ENCODE measurements around the gene STAMBPL1.

Gene STAMBPL1

GRCh38 chr10:88896372-88896993 is 16.4 kb downstream of the STAMBPL1 start:
- no peak for DNase-seq

GRCh38 chr10:88896994-88897853 is 17.2 kb downstream of the STAMBPL1 start:
- DNase-seq: peak; percentile 42

GRCh38 chr10:88898727-88899126 is 18.7 kb downstream of the STAMBPL1 start:
- no peak for DNase-seq

DNA sequence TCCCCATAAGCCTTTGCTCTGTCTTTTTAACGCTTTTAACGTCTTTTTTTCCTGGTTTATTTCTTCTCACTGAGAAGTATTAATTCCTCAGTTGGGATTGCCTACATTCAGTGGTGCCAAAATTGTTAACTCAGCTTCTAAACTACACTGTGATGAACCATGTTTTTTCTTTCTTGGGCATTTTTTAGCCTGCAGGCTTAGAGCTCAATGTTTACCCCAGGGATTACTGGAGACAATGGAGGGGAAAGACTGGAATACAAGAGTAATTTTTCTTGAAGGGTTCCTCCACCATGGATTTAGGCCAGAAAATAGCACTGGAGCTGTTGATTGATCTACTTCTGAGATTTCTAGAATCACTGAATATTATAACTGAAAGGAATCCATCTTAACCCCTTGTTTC is 19.8 kb downstream of the STAMBPL1 start:
- DNase-seq: no peak

DNA sequence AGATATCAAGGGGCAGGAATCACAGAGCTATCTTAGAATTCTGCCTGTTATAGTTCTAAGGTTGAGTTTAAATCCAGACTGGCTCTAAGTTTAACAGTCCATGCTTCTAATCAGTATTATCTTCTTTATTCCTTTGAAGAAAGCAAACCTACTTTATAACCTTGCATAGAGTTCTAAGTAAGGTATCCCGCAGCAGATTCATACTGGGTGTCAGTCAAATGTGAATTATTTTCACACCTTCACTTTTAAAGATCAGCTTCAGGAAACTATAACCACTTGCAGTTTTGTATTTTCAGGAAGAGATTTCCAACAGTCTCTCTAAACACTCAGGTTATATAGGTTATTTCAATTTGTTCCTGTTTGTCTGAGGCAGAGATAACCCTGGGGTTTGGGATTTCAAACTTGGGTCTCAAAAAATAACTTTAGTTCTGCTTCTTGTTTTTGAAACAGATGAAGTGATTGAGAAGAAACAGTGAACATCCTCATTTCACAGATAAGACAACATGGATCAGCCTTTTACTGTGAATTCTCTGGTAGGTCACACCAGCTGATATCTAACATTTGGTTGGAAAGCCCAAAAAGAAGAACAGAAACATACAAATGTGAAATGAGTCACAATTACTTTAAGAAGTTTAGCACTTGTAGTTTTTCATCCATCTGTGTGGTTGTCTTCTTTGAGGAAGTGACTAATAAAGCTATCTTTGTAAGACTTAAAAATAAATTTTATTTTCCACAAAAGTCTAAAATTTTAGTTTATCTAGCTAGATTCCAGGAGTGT is 21.4 kb downstream of the STAMBPL1 start:
- DNase-seq: no peak

- DNase-seq: no peak
Observed at GRCh38 chr10:88901984-88902789, 22.1 kb downstream of the STAMBPL1 start.

DNA sequence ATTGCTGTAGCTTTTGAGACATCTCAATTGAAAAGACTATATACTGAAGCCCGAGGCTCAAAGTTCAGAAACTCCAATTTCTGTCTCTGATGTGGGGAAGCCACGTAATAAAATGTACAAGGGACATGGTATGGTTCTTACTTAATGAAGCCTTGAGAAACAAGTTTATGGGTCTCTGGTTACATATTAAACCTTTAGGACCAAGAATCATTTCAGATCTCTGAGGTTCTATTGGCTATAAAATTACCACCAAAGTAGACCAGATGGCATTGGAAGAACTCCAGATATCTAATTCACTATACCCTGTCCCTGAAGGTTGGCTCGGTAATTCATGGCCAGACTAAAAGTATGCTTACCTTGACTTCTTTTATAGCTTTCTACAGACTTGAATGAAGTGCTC is 23.7 kb downstream of the STAMBPL1 start:
- no peak for DNase-seq

- no peak for DNase-seq
Observed at GRCh38 chr10:88906921-88907320, 26.9 kb downstream of the STAMBPL1 start.

GRCh38 chr10:88908194-88908593 is 28.1 kb downstream of the STAMBPL1 start:
- no peak for DNase-seq

DNA sequence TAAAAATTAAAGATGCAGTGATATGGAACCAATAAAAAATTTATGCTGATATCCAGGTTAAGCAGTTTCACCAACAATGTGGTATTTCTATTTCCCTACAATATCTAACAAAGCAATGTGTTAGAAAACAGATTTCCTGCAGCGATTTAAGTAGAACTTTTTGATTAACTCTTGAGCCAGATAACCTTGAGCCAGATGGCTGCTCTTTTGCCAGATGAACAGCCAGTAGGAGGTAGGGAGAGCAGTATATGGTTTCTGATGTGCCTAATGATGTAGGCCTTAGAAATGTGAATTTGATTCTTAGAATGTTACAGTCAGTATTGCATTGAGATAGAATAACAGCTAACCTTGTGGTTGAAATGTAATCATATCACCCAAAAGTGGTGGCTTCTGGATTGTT is 31.1 kb downstream of the STAMBPL1 start:
- DNase-seq: no peak

DNA sequence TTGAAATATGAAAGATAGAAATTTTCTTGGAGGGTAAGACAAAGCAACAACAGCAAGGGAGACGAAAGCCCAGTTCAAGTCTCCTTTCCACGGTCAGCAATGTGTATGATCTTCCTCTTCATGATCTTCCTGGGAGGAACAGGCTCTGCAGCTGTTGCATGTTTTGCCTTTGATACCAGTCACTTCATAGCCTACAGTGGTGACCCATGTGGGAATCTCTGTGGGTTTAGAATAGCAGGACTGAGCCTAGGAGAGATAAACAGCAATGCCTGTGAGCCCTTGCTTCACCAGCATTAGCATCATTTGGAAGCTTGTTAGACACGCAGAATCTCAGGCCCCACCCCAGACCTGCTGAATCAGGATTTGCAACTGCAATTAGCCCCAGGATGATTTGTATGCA is 31.8 kb downstream of the STAMBPL1 start:
- DNase-seq: no peak

DNA sequence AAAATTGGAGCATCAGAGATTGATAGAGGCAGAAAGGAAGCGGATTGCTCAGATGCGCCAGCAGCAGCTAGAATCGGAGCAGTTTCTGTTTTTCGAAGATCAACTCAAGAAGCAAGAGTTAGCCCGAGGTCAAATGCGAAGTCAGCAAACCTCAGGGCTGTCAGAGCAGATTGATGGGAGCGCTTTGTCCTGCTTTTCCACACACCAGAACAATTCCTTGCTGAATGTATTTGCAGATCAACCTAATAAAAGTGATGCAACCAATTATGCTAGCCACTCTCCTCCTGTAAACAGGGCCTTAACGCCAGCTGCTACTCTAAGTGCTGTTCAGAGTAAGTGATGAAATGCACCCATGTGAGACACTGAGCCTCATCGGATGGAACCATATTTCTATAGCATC is 33.1 kb downstream of the STAMBPL1 start:
- no peak for DNase-seq

- DNase-seq: no peak
Observed at GRCh38 chr10:88913788-88914187, 33.7 kb downstream of the STAMBPL1 start.

GRCh38 chr10:88915781-88916180 is 35.7 kb downstream of the STAMBPL1 start:
- DNase-seq: no peak

DNA sequence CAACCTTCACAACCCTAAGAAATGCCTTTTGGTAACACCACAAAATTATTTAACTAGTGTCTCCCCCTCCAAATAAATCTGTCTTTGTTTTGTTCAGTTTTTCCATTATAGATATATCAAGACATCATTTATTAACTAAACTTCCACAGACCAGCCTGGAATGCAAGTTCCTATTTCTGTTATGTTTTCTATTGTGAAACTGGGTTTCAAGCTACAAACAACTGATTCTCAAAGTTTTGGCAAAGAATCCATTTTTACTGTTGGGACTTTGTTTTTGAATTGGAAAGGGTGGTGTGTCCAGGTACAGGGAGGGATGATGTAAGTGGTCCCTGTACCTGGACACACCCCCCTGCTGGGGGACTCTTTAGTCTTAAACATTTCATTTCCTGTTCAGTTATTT is 36.2 kb downstream of the STAMBPL1 start:
- no peak for DNase-seq

- no peak for DNase-seq
Observed at GRCh38 chr10:88916986-88917385, 36.9 kb downstream of the STAMBPL1 start.

- no peak for DNase-seq
Observed at GRCh38 chr10:88918191-88918905, 38.3 kb downstream of the STAMBPL1 start.

DNA sequence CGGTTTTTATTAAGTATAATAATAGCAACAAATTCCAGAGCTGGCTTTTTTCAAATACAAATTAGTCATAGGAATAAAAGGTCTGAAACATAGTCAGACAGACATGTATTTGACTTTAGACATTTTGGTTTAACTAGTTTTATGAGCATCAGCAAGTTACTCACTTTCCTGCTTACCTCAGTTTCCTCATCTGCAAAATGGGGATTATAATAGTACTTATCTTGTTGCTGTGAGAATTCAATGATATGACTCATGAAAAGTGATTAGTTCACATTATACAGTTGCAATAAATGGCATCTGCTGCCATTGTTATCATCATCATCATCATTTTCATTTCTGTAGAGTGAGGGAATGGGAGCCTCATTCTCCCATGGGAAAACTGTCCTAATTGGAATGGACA is 39.0 kb downstream of the STAMBPL1 start:
- no peak for DNase-seq

GRCh38 chr10:88920198-88920597 is 40.2 kb downstream of the STAMBPL1 start:
- no peak for DNase-seq

DNA sequence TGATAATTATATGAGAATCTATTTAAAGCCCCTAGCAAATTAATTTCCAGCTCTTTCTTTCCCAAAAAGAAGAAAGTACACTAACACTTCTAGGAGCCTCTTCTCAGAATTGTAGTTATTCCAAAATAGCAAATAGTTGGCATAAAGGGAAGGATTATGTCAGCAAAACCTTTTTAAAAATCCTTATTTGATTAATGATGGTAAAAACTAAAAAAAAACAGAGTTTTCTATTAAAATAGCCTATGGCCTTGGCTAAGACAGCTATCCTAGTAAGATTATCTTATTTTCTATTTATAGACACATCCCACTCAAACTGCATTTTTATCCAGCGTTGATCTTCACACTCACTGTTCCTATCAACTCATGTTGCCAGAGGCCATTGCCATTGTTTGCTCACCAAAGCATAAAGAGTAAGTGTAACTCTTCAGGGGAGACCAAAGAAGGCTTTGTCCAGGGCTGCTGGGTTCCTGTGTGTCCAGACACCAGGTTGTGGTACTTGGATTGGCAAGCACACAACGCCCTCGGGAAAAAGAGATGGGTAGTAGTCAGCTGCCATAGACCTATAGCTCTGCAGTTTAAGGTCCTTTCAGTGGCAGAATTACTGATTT is 41.0 kb downstream of the STAMBPL1 start:
- DNase-seq: no peak

GRCh38 chr10:88922041-88922440 is 42.0 kb downstream of the STAMBPL1 start:
- no peak for DNase-seq

- DNase-seq: no peak
Observed at GRCh38 chr10:88923520-88923919, 43.5 kb downstream of the STAMBPL1 start.
